Epidermal melanocyte (primary cell): Measurements from ENCODE around the gene ZNF14.
"Not testable (repeated sequence)": the region's sequence is repeated elsewhere in the genome, so short reads cannot be mapped to it uniquely, and the experiment has no call there.

Experiments
- DNase-seq: peaks from one replicate; pipeline ENCODE4 v3.0.0; 2011; ENCODE audit warnings: low spot score; ENCODE audit not compliant: insufficient read length

Gene ZNF14

DNA sequence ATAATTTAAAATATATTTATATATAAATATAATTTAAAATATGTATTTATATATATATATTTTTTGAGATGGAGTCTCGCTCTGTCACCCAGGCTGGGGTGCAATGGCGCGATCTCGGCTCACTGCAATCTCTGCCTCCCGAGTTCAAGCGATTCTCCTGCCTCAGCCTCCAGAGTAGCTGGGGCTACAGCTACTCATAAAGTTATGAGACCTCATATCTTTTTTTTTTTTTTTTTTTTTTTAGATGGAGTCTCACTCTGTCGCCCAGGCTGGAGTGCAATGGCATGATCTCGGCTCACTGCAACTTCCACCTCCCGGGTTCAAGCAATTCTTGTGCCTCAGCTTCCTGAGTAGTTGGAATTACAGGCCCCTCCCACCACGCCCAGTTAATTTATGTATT lies 43.9 kb downstream of the ZNF14 start:
- DNase-seq: not testable (repeated sequence)

DNA sequence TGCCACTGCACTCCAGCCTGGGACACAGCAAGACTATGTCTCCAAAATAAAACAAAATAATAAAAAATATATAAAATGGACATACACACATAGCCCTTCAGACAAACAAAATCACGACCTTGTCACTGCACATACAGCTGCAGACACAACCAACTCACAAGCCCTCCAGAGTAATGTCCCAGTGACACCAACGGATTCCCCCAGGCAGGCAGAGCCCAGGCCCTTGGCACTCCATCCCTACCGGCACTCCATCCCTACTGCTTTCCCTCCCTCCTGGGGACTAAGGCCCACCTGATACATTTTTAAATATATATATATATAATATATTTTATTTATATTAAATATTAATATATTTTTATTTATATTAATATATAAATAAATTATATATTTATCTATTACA lies 45.8 kb downstream of the ZNF14 start:
- no peak for DNase-seq

DNA sequence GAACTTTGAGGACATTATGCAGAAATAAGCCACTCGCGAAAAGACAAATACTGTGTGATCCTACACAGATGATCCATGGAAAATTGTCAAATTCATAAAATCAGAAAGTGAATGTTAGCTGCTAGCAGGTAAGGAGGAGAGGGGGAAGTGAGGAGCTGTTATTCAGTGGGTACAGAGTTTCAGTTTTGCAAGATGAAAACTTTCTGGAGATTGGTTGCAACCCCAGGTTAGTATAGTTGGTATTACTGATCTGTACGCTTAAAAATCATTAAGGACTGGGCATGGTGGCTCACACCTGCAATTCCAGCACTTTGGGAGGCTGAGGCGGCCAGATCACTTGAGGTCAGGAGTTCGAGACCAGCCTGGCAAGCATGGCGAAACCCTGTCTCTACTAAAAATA lies 46.3 kb downstream of the ZNF14 start:
- no peak for DNase-seq

GRCh38 chr19:19686119-19686518 lies 46.8 kb downstream of the ZNF14 start:
- not testable (repeated sequence) for DNase-seq

DNA sequence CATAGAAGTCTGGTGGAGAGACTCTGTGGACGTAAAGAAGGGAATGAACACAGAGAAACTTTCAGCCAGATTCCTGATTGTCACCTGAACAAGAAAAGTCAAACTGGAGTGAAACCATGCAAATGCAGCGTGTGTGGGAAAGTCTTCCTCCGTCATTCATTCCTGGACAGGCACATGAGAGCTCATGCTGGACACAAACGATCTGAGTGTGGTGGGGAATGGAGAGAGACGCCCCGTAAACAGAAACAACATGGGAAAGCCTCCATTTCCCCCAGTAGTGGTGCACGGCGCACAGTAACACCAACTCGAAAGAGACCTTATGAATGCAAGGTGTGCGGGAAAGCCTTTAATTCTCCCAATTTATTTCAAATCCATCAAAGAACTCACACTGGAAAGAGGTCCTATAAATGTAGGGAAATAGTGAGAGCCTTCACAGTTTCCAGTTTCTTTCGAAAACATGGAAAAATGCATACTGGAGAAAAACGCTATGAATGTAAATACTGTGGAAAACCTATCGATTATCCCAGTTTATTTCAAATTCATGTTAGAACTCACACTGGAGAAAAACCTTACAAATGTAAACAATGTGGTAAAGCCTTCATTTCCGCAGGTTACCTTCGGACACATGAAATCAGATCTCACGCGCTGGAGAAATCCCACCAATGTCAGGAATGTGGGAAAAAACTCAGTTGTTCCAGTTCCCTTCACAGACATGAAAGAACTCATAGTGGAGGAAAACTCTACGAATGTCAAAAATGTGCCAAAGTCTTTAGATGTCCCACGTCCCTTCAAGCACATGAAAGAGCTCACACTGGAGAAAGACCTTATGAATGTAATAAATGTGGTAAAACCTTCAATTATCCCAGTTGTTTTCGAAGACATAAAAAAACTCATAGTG lies 53.5 kb downstream of the ZNF14 start:
- no peak for DNase-seq

- DNase-seq: no peak
Measured at GRCh38 chr19:19677579-19677978, 55.3 kb downstream of the ZNF14 start.

- no peak for DNase-seq
Measured at GRCh38 chr19:19674315-19674714, 58.6 kb downstream of the ZNF14 start.

- no peak for DNase-seq
Measured at GRCh38 chr19:19672816-19673215, 60.1 kb downstream of the ZNF14 start.

GRCh38 chr19:19670070-19670551 lies 62.8 kb downstream of the ZNF14 start:
- no peak for DNase-seq

GRCh38 chr19:19668230-19669012 lies 64.5 kb downstream of the ZNF14 start, which contains the start of gene ZNF101:
ZNF101 (plus strand) TSS chr19:19668839; CDS start chr19:19668964, 125 bp downstream.
- DNase-seq: peak; percentile 65

DNA sequence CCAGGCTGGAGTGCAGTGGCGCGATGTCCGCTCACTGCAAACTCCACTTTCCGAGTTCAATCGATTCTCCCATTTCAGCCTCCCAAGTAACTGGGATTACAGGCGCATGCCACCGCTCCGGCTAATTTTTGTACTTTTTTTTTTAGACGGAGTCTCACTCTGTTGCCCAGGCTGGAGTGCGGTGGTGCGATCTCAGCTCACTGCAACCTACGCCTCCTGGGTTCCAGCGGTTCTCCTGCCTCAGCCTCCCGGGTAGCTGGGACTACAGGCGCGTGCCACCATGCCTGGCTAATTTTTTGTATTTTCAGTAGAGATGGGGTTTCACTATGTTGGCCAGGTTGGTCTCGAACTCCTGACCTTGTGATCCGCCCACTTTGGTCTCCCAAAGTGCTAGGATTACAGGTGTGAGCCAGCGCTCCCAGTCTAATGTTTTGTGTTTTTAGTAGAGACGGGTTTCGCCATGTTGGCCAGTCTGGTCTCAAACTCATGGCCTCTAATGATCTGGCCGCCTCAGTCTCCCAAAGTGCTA lies 67.4 kb downstream of the ZNF14 start:
- not testable (repeated sequence) for DNase-seq

DNA sequence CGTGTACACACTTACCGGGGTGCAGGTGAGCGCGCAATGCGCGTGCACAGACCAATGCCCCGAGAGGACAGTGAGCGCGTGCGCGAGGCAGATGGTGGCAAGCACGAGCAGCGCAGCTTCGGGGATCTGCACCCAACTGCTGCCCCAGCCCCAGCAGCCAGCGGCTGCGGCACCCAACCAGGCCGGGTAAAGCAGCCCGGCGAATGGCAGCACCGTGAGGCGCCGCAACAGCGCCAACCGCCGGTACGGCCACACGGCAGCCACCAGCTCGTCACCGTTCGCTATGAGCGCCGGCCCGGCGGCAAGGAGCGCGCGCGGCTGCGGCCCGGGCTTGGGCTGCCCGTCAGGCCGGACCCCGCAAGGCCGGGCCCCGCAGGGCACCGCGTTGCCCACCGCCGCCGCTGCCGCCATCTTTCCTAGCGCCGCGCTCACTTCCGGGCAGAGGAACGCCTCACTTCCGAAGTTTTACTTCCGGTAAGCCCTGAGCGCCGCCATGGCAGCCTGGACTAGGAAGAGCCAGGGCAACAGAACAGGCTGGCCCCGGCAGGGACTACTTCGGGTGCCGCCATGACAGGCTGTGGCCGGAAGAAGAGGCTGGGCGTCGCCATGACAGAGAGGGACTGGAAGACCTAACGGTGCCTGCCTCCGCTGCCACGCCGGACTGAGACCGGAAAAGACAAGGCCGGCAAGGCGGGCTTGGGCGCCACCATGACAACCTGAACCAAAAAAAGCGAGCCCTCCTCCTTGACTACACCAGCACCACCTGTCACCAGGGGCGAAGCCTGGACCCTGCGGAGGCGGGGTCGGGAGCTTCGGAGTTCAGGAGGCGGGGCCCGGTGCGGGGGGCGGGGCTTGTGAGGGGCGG lies 69.4 kb downstream of the ZNF14 start, which contains the start of gene ATP13A1:
Gene ATP13A1 (minus strand): TSS at position 421 of the 865 bp plus-strand sequence. CDS start 10 bp downstream, at position 411.
- DNase-seq: peak; percentile 87

GRCh38 chr19:19662871-19663255 lies 70.0 kb downstream of the ZNF14 start:
- DNase-seq: no peak

- DNase-seq: no peak
Measured at GRCh38 chr19:19662344-19662743, 70.6 kb downstream of the ZNF14 start.

- DNase-seq: no peak
Measured at GRCh38 chr19:19661675-19662251, 71.1 kb downstream of the ZNF14 start.

DNA sequence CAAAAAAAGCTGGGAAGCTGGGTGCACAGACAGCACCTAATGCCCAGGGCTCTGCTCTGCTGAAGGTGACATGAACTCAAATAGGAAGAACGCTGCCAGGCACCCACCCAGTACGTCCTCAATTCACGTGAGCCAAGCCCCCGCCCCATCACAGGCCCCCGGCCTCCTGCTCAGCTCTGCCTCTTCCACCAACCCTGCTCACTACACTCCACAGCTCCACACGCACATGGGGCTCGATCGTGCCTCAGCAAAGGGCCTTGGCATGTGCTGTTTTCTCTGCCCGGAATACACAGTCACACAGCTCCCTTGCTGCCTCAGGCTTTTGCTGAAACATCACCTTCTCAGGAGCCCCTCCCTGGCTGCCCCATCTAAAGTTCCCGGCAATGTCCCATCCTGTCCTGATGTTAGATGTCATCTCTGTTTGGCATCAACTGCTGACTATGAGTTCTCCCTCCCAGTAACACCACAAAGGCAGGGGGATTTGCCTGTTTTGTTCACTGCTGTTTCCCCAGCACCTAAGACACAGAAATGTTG lies 71.7 kb downstream of the ZNF14 start:
- DNase-seq: no peak
